HepG2 (cell line): ENCODE results near the gene ERCC5. TPM values are rescaled to one million over a fixed set of nuclear protein-coding genes. Genes with fewer than 3 reads are reported as not detected.

ENCODE experiments used
- ASH2L ChIP-seq: fragments of 300-600, 200-600 bp; sonication (generic); IDR thresholded peaks from 2 replicates; pipeline ENCODE4 v1.7.0; 2017; ENCODE audit warnings: low read depth, mild to moderate bottlenecking, moderate library complexity, mixed read lengths, low read length; ENCODE audit not compliant: insufficient read length
- BORCS8-MEF2B ChIP-seq: sonication (generic); formaldehyde crosslinking; IDR thresholded peaks from 2 replicates; pipeline ENCODE4 v1.8.0; 2022; ENCODE audit warnings: mild to moderate bottlenecking, missing genetic modification reagents
- DRAP1 ChIP-seq: IDR thresholded peaks from 2 replicates; pipeline ENCODE4 v1.6.1; 2016; ENCODE audit warnings: missing genetic modification reagents, missing compliant biosample characterization
- ZHX1 ChIP-seq: sonication (generic); formaldehyde crosslinking; IDR thresholded peaks from 2 replicates; pipeline ENCODE4 v1.8.1; 2022; ENCODE audit warnings: low read depth, mild to moderate bottlenecking, missing genetic modification reagents
- ZNF451 ChIP-seq: sonication (generic); formaldehyde crosslinking; IDR thresholded peaks from 2 replicates; pipeline ENCODE4 v1.5.0; 2020; ENCODE audit warnings: mild to moderate bottlenecking, missing genetic modification reagents
- polyA plus RNA-seq, 8 experiments: library from polyadenylated mRNA; depleted of rRNA in 3 of 8; stranded (reverse) in 7 of 8; unstranded in 1 of 8; fragments of >200 nt; fragmentation: Illumina TruSeq in 4 of 8; extraction: Trizol in 4 of 8; gene quantifications; 2 replicates each; pipeline versions ENCODE4 v1.2.1 to v1.2.3, GENCODE V29; 2011 to 2016; ENCODE audit warnings: low read depth in 4 of 8, missing spikeins in 1 of 8, mixed read lengths in 1 of 8; ENCODE audit not compliant: insufficient read depth in 1 of 8
- total RNA-seq, 5 experiments: library from RNA; depleted of rRNA; stranded (reverse); fragments of >200 nt; fragmentation: Illumina TruSeq; extraction: Trizol; gene quantifications; 2 replicates each; pipeline ENCODE4 v1.2.3, GENCODE V29; 2016; ENCODE audit warnings: low read depth in 1 of 5
- TF ChIP-seq, protein P1 (sequence below): sonication (generic); formaldehyde crosslinking; IDR thresholded peaks from 2 replicates; pipeline ENCODE4 v1.4.0; 2020; ENCODE audit warnings: missing genetic modification reagents, borderline replicate concordance
- TF ChIP-seq, protein P2 (sequence below): sonication (generic); formaldehyde crosslinking; IDR thresholded peaks from 2 replicates; pipeline ENCODE4 v1.5.0; 2020; ENCODE audit warnings: mild to moderate bottlenecking, missing genetic modification reagents

ERCC5 gene
- total and polyA plus RNA-seq, 2 of the 13 experiments (the other 11 are each of a cell fraction or from before 2014, with no cell fraction given): 12.9 to 35.5 TPM

GRCh38 chr13:102845630-102846260 is at the start of gene ERCC5 (continued):
- TF ChIP-seq, protein P1, sequence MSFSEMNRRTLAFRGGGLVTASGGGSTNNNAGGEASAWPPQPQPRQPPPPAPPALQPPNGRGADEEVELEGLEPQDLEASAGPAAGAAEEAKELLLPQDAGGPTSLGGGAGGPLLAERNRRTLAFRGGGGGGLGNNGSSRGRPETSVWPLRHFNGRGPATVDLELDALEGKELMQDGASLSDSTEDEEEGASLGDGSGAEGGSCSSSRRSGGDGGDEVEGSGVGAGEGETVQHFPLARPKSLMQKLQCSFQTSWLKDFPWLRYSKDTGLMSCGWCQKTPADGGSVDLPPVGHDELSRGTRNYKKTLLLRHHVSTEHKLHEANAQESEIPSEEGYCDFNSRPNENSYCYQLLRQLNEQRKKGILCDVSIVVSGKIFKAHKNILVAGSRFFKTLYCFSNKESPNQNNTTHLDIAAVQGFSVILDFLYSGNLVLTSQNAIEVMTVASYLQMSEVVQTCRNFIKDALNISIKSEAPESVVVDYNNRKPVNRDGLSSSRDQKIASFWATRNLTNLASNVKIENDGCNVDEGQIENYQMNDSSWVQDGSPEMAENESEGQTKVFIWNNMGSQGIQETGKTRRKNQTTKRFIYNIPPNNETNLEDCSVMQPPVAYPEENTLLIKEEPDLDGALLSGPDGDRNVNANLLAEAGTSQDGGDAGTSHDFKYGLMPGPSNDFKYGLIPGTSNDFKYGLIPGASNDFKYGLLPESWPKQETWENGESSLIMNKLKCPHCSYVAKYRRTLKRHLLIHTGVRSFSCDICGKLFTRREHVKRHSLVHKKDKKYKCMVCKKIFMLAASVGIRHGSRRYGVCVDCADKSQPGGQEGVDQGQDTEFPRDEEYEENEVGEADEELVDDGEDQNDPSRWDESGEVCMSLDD: peak; percentile 87
- TF ChIP-seq ASH2L (peak; percentile 83), ZNF451 (peak; percentile 58; the same call in 1 of the 2 replicates), DRAP1 (CRISPR knock-in tag) (peak; percentile 88), ZHX1 (peak; percentile 90), BORCS8-MEF2B (CRISPR knock-in tag) (peak; percentile 84)
- TF ChIP-seq, protein P2, sequence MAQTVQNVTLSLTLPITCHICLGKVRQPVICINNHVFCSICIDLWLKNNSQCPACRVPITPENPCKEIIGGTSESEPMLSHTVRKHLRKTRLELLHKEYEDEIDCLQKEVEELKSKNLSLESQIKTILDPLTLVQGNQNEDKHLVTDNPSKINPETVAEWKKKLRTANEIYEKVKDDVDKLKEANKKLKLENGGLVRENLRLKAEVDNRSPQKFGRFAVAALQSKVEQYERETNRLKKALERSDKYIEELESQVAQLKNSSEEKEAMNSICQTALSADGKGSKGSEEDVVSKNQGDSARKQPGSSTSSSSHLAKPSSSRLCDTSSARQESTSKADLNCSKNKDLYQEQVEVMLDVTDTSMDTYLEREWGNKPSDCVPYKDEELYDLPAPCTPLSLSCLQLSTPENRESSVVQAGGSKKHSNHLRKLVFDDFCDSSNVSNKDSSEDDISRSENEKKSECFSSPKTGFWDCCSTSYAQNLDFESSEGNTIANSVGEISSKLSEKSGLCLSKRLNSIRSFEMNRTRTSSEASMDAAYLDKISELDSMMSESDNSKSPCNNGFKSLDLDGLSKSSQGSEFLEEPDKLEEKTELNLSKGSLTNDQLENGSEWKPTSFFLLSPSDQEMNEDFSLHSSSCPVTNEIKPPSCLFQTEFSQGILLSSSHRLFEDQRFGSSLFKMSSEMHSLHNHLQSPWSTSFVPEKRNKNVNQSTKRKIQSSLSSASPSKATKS: no peak; the same call in 1 of the 2 replicates
